ENCODE measurements around the gene CDC42BPB.

Gene CDC42BPB

GRCh38 chr14:103097994-103098957 lies 40.9 kb upstream of the CDC42BPB start:
- TF ChIP-seq CTCF (IDR thresholded peaks at IDR 0.05; ENCODE audit: low read depth, low read length) = no peak
- no peak overlapping the region for H3K4me3 ChIP-seq (replicated peaks in 1 of 2; ENCODE audit: low read depth in 2 of 2, low read length in 2 of 2)
- no peak for DNase-seq (ENCODE audit: low read depth in 2 of 2)

- no peak for TF ChIP-seq CTCF (IDR thresholded peaks at IDR 0.05; ENCODE audit: low read depth, low read length)
- no peak for DNase-seq (ENCODE audit: low read depth in 2 of 2)
- H3K4me3 ChIP-seq (replicated peaks in 1 of 2; ENCODE audit: low read depth in 2 of 2, low read length in 2 of 2) = no peak overlapping the region
Measured at GRCh38 chr14:103097244-103097993, 40.1 kb upstream of the CDC42BPB start.

- DNase-seq (ENCODE audit: low read depth in 2 of 2) = no peak
- TF ChIP-seq CTCF (IDR thresholded peaks at IDR 0.05; ENCODE audit: low read depth, low read length) = no peak
- no peak overlapping the region for H3K4me3 ChIP-seq (replicated peaks in 1 of 2; ENCODE audit: low read depth in 2 of 2, low read length in 2 of 2)
Measured at GRCh38 chr14:103096387-103096786, 39.0 kb upstream of the CDC42BPB start.

GRCh38 chr14:103095210-103095778 lies 37.9 kb upstream of the CDC42BPB start:
- no peak for DNase-seq (ENCODE audit: low read depth in 2 of 2)
- no peak for TF ChIP-seq CTCF (IDR thresholded peaks at IDR 0.05; ENCODE audit: low read depth, low read length)
- H3K4me3 ChIP-seq (replicated peaks in 1 of 2; ENCODE audit: low read depth in 2 of 2, low read length in 2 of 2) = no peak overlapping the region

GRCh38 chr14:103094406-103095209 lies 37.3 kb upstream of the CDC42BPB start, which contains the start of gene EXOC3L4:
TSS of gene EXOC3L4 (plus strand) at chr14:103094725. CDS start at chr14:103100220, 5,495 bp downstream.
- no peak for DNase-seq (ENCODE audit: low read depth in 2 of 2)
- no peak within 1 kb of the TSS for H3K4me3 ChIP-seq (replicated peaks in 1 of 2; ENCODE audit: low read depth in 2 of 2, low read length in 2 of 2)
- TF ChIP-seq CTCF (IDR thresholded peaks at IDR 0.05; ENCODE audit: low read depth, low read length) = no peak

GRCh38 chr14:103093856-103094405 lies 36.6 kb upstream of the CDC42BPB start:
- no peak for DNase-seq (ENCODE audit: low read depth in 2 of 2)
- no peak overlapping the region for H3K4me3 ChIP-seq (replicated peaks in 1 of 2; ENCODE audit: low read depth in 2 of 2, low read length in 2 of 2)
- TF ChIP-seq CTCF (IDR thresholded peaks at IDR 0.05; ENCODE audit: low read depth, low read length) = no peak

Data from cardiac fibroblast (primary cell).